ENCODE data around the gene SV2A.
"Not testable (repeated sequence)": the region's sequence is repeated elsewhere in the genome, so short reads cannot be mapped to it uniquely, and the experiment has no call there.

SV2A gene

GRCh38 chr1:149885339-149886120 is 32.1 kb downstream of the SV2A start:
- peak; percentile 51 for DNase-seq

DNA sequence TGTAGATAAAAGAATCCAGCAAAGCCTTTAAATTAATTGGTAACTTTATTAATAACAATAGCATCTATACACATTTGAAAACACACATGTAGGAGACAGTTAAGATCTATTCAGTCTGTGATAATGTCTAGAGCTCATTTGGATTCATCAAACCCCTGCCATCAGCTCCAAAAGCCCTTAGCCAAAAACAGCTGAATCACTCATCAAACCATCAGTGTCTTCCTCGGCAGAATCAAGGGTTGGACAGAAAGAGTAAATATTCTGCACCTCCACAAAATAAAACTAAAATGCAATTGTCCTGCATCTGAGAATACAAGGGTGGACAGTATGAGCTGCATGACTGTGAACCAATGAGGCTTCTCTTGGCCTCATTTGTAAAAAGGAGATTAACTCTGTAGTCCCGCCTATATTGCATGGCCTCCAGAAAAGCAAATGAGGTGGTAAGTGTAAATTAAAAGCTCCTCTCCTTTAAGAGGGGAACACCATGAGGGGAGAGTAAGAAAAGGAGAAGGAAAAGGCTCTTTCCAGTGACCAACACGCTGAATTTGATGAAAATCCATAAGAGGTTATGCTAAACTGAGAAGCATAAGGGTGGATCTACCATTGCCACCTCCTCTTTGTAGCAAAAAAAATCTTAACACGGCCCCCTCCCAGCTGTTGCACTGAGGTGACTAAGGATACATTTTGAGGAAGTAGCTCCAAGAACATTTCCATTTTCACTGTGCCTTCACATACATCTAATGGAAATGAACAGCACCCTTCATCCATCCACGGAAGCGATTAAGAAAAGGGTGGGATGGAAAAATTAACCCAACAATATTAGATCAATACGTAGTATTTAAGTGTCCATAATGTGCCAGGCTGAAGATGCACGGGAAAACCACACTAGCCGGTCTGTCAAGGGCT is 33.0 kb downstream of the SV2A start:
- no peak for DNase-seq

GRCh38 chr1:149883598-149884247 is 33.9 kb downstream of the SV2A start:
- DNase-seq = no peak

- no peak for DNase-seq
Observed at GRCh38 chr1:149881876-149882275, 35.8 kb downstream of the SV2A start.

- DNase-seq = no peak
Observed at GRCh38 chr1:149879556-149879955, 38.1 kb downstream of the SV2A start.

GRCh38 chr1:149877211-149877946 is 40.3 kb downstream of the SV2A start:
- no peak for DNase-seq

GRCh38 chr1:149873060-149873459 is 44.6 kb downstream of the SV2A start:
- DNase-seq = not testable (repeated sequence)

- DNase-seq = not testable (repeated sequence)
Observed at GRCh38 chr1:149866887-149867286, 50.8 kb downstream of the SV2A start.

DNA sequence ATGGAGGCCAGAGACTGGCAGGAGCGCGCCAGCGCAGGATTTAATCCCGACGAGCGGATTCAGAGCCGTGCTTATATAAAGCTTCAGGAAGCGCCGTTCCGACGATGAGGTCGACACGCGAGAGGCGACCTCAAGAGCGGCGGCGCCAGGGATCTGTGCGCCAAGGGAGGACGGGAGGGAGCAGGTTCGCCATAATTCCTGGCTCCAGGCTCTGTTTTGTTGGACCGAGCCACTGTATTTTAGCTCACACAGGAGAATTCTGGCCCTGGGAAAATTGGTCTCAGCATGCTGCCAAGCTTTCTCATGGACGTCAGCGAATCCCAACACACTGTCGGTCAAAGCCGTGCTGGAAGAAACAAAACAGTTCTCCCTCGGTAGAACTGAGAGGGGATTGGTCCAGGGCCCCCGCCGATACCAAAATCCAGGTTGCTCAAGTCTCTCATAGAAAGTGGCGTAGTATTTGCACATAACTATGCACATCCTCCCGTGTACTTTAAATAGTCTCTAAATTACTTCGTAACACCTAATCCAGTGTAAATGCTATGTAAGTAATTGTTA is 56.1 kb downstream of the SV2A start:
- not testable (repeated sequence) for DNase-seq

DNA sequence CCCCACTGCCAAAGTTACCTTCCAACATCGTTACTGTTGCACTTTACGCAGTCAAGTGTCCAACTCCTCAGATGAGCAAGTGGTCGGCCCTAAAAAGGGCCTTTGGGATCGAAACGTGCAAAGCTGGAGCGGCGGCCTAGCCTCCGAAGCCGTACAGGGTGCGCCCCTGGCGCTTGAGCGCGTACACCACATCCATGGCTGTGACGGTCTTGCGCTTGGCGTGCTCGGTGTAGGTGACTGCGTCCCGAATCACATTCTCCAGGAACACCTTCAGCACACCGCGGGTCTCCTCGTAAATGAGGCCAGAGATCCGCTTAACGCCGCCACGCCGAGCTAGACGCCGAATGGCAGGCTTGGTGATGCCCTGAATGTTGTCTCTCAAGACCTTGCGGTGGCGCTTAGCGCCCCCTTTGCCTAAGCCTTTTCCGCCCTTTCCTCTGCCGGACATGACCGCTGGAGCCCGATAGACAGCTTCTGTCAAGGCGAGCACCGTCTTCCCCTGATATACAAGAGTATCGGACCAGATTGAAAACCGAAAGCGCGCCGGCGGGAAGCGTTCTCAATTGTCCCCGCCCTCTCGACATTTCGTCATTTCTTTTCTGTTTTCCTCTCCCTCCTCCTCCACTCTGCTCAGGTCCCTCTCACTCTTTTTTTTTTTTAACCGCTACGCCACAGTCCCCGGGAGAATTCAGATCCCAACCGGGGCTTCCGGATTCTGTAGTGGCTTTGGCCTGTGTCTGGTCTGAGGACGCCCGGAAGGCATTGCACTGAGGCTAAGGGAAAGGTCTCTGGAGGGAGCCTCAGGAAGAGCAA is 56.8 kb downstream of the SV2A start:
- DNase-seq = not testable (repeated sequence)

- DNase-seq = not testable (repeated sequence)
Observed at GRCh38 chr1:149860271-149860670, 57.4 kb downstream of the SV2A start.

Measured in effector CD8-positive, alpha-beta T cell (primary cell).